ENCODE results near the gene OXCT2. TPM values are rescaled to one million over a fixed set of nuclear protein-coding genes. Genes with fewer than 3 reads are reported as not detected.

OXCT2 gene
- polyA plus RNA-seq, 2 of the 4 experiments (the other 2 are of a cell fraction): 0.21 to 0.23 TPM

- CTCF ChIA-PET: interaction anchor here (1.2 kb wide), 1 partner anchor 17 kb away, joined by 3 read pairs; no protein-coding TSS in a partner anchor
- WGBS (ENCODE audit: missing lambda C conversion rate): 96% methylated on average over 16 of the region's 16 CpGs
Observed at GRCh38 chr1:39745016-39745670, 26.0 kb downstream of the OXCT2 start.

GRCh38 chr1:39738622-39739366 lies 32.4 kb downstream of the OXCT2 start, which contains the start of gene PPIE:
TSS of gene PPIE (plus strand) at chr1:39738882. CDS start at chr1:39738901, 19 bp downstream.
- DNase-seq (ENCODE audit: low read depth in 1 of 2, low spot score in 1 of 2) (peak; percentile 68 to 92), ATAC-seq (peak; percentile 97 to 99), FAIRE-seq (no peak)
- Histone ChIP-seq H3K9me3 (no peaks in the 10 kb centered on the region), H3K27ac (peak within 1 kb of the TSS; percentile 88 to 96), H3K4me2 (peak within 1 kb of the TSS; percentile 97), H3K4me1 (peaks cover 12% of the 10 kb centered on the region; the same call in 2 of the 3 replicates), H3K4me3 (peak within 1 kb of the TSS; percentile 80)
- WGBS (ENCODE audit: missing lambda C conversion rate): under 1% methylated on average over 31 of the region's 52 CpGs
- ChIA-PET CTCF (interaction anchor here (1.4 to 1.5 kb wide), 3 partner anchors 19 to 293 kb away, joined by 3 to 4 read pairs (median 3); no protein-coding TSS in a partner anchor), POLR2A (interaction anchor here (0.5 to 1.3 kb wide), 9 partner anchors 8 to 633 kb away, joined by 3 to 8 read pairs (median 3); partner anchors contain the start of genes BMP8B and HEYL)
- TF ChIP-seq PHF8 (IDR thresholded peaks at IDR 0.05; ENCODE audit: borderline replicate concordance, low read depth): peak; percentile 40; the same call in 1 of the 2 replicates
- 0 out of 3 replicates have a peak, but pooled peaks have one; percentile 15 for TF ChIP-seq BCL3 (IDR thresholded peaks at IDR 0.05)
- TF ChIP-seq POLR2A (IDR thresholded peaks at IDR 0.05; ENCODE audit: low read length): peak; percentile 83
- TF ChIP-seq SMC3 (IDR thresholded peaks at IDR 0.05): no peak
- TF ChIP-seq EHF (CRISPR knock-in tag; IDR thresholded peaks at IDR 0.05): no peak
- peak; percentile 93 for TF ChIP-seq MAX (IDR thresholded peaks at IDR 0.05)
- no peak for TF ChIP-seq TP53 (CRISPR knock-in tag; IDR thresholded peaks at IDR 0.05)
- TF ChIP-seq KDM5A (IDR thresholded peaks at IDR 0.05): peak; percentile 70
- no peak for TF ChIP-seq CBX8 (IDR thresholded peaks at IDR 0.05)
- TF ChIP-seq FOSB (CRISPR knock-in tag; IDR thresholded peaks at IDR 0.05): no peak
- TF ChIP-seq ZSCAN20 (CRISPR knock-in tag; IDR thresholded peaks at IDR 0.05): no peak
- TF ChIP-seq E2F6 (IDR thresholded peaks at IDR 0.05; ENCODE audit: borderline replicate concordance, low read depth): peak; percentile 88
- TF ChIP-seq RNF2 (IDR thresholded peaks at IDR 0.05; ENCODE audit: borderline replicate concordance, low read depth): no peak
- TF ChIP-seq JUN (IDR thresholded peaks at IDR 0.05): peak in 1 of 2 experiments; percentile 71; a peak in 1 of 5 replicates
- TF ChIP-seq SREBF2 (IDR thresholded peaks at IDR 0.05): no peak
- peak; percentile 86; the same call in 1 of the 2 replicates for TF ChIP-seq CHD4 (IDR thresholded peaks at IDR 0.05; ENCODE audit: borderline replicate concordance)
- no peak for TF ChIP-seq FOSL2 (IDR thresholded peaks at IDR 0.05)
- TF ChIP-seq FOSL2 (CRISPR knock-in tag; IDR thresholded peaks at IDR 0.05): no peak
- no peak for TF ChIP-seq TFCP2L1 (CRISPR knock-in tag; IDR thresholded peaks at IDR 0.05)

More at GRCh38 chr1:39745016-39745670, 26.0 kb downstream of the OXCT2 start:
- Histone ChIP-seq H3K27ac (no peak overlapping the region), H3K9me3 (no peaks in the 10 kb centered on the region), H3K4me3 (no peak overlapping the region), H3K4me2 (no peak overlapping the region), H3K4me1 (peaks cover 4% of the 10 kb centered on the region; the same call in 2 of the 3 replicates)
- DNase-seq (ENCODE audit: low read depth in 1 of 2, low spot score in 1 of 2): no peak
- POLR2A ChIA-PET: no interaction called here
- no peak for ATAC-seq
- no peak for FAIRE-seq
- no peak for TF ChIP-seq USF2 (IDR thresholded peaks at IDR 0.05)
